NCI-H1417 (cell line): ENCODE data around the gene PDCL3.
A peak's percentile ranks its signal among the peaks of the same experiment; 100 is the strongest.

Experiments used
- DNase-seq, 3 experiments: peaks; one replicate each; lab custom pipeline; 2025; lab: John Stamatoyannopoulos, UW

The PDCL3 gene

GRCh38 chr2:100561191-100561590 is 1.6 kb upstream of the PDCL3 start:
- no peak for DNase-seq

- peak in 1 of 3 experiments; percentile 8 for DNase-seq
Observed at GRCh38 chr2:100563407-100564247, 834 bp downstream of the PDCL3 start.

GRCh38 chr2:100568989-100569388 is 6.2 kb downstream of the PDCL3 start:
- no peak for DNase-seq

- no peak for DNase-seq
Observed at GRCh38 chr2:100571668-100572067, 8.9 kb downstream of the PDCL3 start.

- no peak for DNase-seq
Observed at GRCh38 chr2:100577777-100578176, 15.0 kb downstream of the PDCL3 start.

GRCh38 chr2:100580367-100581276 is 17.8 kb downstream of the PDCL3 start:
- no peak for DNase-seq

GRCh38 chr2:100581277-100581612 is 18.5 kb downstream of the PDCL3 start:
- DNase-seq, result no peak

- no peak for DNase-seq
Observed at GRCh38 chr2:100584816-100585215, 22.0 kb downstream of the PDCL3 start.

- DNase-seq, result no peak
Observed at GRCh38 chr2:100588071-100588786, 25.4 kb downstream of the PDCL3 start.

- no peak for DNase-seq
Observed at GRCh38 chr2:100589527-100589926, 26.7 kb downstream of the PDCL3 start.

- no peak for DNase-seq
Observed at GRCh38 chr2:100592226-100592625, 29.4 kb downstream of the PDCL3 start.

- DNase-seq, result no peak
Observed at GRCh38 chr2:100596465-100596864, 33.7 kb downstream of the PDCL3 start.

GRCh38 chr2:100599566-100599965 is 36.8 kb downstream of the PDCL3 start:
- DNase-seq, result no peak

- no peak for DNase-seq
Observed at GRCh38 chr2:100601661-100602060, 38.9 kb downstream of the PDCL3 start.

- no peak for DNase-seq
Observed at GRCh38 chr2:100603414-100603813, 40.6 kb downstream of the PDCL3 start.

- peak in 1 of 3 experiments; percentile 15 for DNase-seq
Observed at GRCh38 chr2:100603948-100604633, 41.3 kb downstream of the PDCL3 start.

GRCh38 chr2:100606332-100606725 is 43.5 kb downstream of the PDCL3 start:
- no peak for DNase-seq

- DNase-seq, result peak in 2 of 3 experiments; percentile 19 to 49
Observed at GRCh38 chr2:100606726-100607343, 44.0 kb downstream of the PDCL3 start.

GRCh38 chr2:100610381-100610831 is 47.6 kb downstream of the PDCL3 start:
- peak; percentile 6 to 43 (median 25) for DNase-seq

- peak in 1 of 3 experiments; percentile 18 for DNase-seq
Observed at GRCh38 chr2:100611079-100612029, 48.6 kb downstream of the PDCL3 start.
